Loucy (cell line): ENCODE results near the gene PDZD8.

Experiments used
- H2AFZ ChIP-seq: fragments of 200-600 bp; sonication (generic); 2 replicates; pipeline ENCODE4 v1.6.0; 2016; ENCODE audit warnings: antibody characterized with exemption, mild to moderate bottlenecking, low read length, moderate library complexity
- H3F3A ChIP-seq: fragments of 200-600 bp; 2 replicates; pipeline ENCODE4 v1.6.0; 2016; ENCODE audit warnings: antibody characterized with exemption, low read depth, mild to moderate bottlenecking
- H3K27me3 ChIP-seq: fragments of 200-600 bp; sonication (generic); 2 replicates; pipeline ENCODE4 v1.6.1; 2014; ENCODE audit warnings: low read length, mild to moderate bottlenecking; ENCODE audit not compliant: insufficient read depth, poor library complexity, severe bottlenecking
- H3K36me3 ChIP-seq: fragments of 200-600 bp; sonication (generic); 2 replicates; pipeline ENCODE4 v1.6.1; 2016; ENCODE audit warnings: low read length; ENCODE audit not compliant: insufficient read depth
- H3K4me1 ChIP-seq: fragments of 200-600 bp; sonication (generic); 2 replicates; pipeline ENCODE4 v1.5.1; 2014; ENCODE audit warnings: low read length, mild to moderate bottlenecking; ENCODE audit not compliant: insufficient read depth, poor library complexity, severe bottlenecking
- H3K4me2 ChIP-seq: fragments of 200-600 bp; sonication (generic); 2 replicates; pipeline ENCODE4 v1.6.0; 2014; ENCODE audit warnings: antibody characterized with exemption, low read length, low read depth, mild to moderate bottlenecking; ENCODE audit not compliant: poor library complexity, severe bottlenecking
- H3K4me3 ChIP-seq: fragments of 200-600 bp; sonication (generic); 2 replicates; pipeline ENCODE4 v1.5.1; 2014; ENCODE audit warnings: low read length, mild to moderate bottlenecking, mixed read lengths; ENCODE audit not compliant: poor library complexity, severe bottlenecking
- H3K79me2 ChIP-seq: fragments of 200-600 bp; sonication (generic); 2 replicates; pipeline ENCODE4 v1.6.1; 2014; ENCODE audit warnings: low read length; ENCODE audit not compliant: insufficient read depth
- H3K9ac ChIP-seq: fragments of 200-600 bp; sonication (generic); 2 replicates; pipeline ENCODE4 v1.6.0; 2014; ENCODE audit warnings: mild to moderate bottlenecking, low read depth, low read length, moderate library complexity; ENCODE audit not compliant: poor library complexity, severe bottlenecking
- H3K9me2 ChIP-seq: fragments of 200-600 bp; sonication (generic); replicated peaks from 2 replicates; pipeline ENCODE4 v1.6.1; 2016; ENCODE audit warnings: low read depth, low read length, mixed read lengths
- H3K9me3 ChIP-seq: fragments of 200-600 bp; sonication (generic); 2 replicates; pipeline ENCODE4 v1.6.1; 2014; ENCODE audit warnings: mild to moderate bottlenecking, antibody characterized with exemption, low read length, low read depth; ENCODE audit not compliant: insufficient read depth
- H4K20me1 ChIP-seq: fragments of 200-600 bp; sonication (generic); 2 replicates; pipeline ENCODE4 v1.6.0; 2014; ENCODE audit warnings: antibody characterized with exemption, low read length, mild to moderate bottlenecking; ENCODE audit not compliant: insufficient read depth, poor library complexity, severe bottlenecking
- CTCF ChIP-seq: fragments of 200-600 bp; sonication (generic); conservative IDR thresholded peaks from 2 replicates; pipeline ENCODE4 v1.5.1; 2014; ENCODE audit warnings: mild to moderate bottlenecking, antibody characterized with exemption, low read length
- EZH2phosphoT487 ChIP-seq: fragments of 200-600 bp; IDR thresholded peaks from 2 replicates; pipeline ENCODE4 v1.6.1; 2018; ENCODE audit warnings: antibody characterized with exemption, mild to moderate bottlenecking, moderate library complexity, borderline replicate concordance

The PDZD8 gene

GRCh38 chr10:117390420-117390819, 15.2 kb upstream of the PDZD8 start:
- TF ChIP-seq CTCF: no peak
- no peak for TF ChIP-seq EZH2phosphoT487
- Histone ChIP-seq H3K79me2 (no peaks in the 10 kb centered on the region), H3K27me3 (no peaks in the 10 kb centered on the region), H3F3A (no peaks in the 10 kb centered on the region), H3K4me3 (no peak overlapping the region), H3K36me3 (no peaks in the 10 kb centered on the region), H3K4me2 (no peak overlapping the region), H2AFZ (no peak overlapping the region), H3K9ac (no peak overlapping the region), H3K9me3 (no peaks in the 10 kb centered on the region), H3K4me1 (peaks cover 16% of the 10 kb centered on the region), H3K9me2 (no peaks in the 10 kb centered on the region), H4K20me1 (no peaks in the 10 kb centered on the region)

- H3K27me3 ChIP-seq: no peaks in the 10 kb centered on the region
- no peaks in the 10 kb centered on the region for H3K9me3 ChIP-seq
- H3F3A ChIP-seq: no peaks in the 10 kb centered on the region
- H3K9me2 ChIP-seq: no peaks in the 10 kb centered on the region
- TF ChIP-seq CTCF (no peak), EZH2phosphoT487 (no peak)
- H3K79me2 ChIP-seq: no peaks in the 10 kb centered on the region
- peaks cover 5% of the 10 kb centered on the region for H3K4me1 ChIP-seq
- H3K9ac ChIP-seq: no peak overlapping the region
- H3K4me2 ChIP-seq: no peak overlapping the region
- no peaks in the 10 kb centered on the region for H3K36me3 ChIP-seq
- H4K20me1 ChIP-seq: no peaks in the 10 kb centered on the region
- H2AFZ ChIP-seq: no peak overlapping the region
- H3K4me3 ChIP-seq: no peak overlapping the region
These were observed 11.6 kb upstream of the PDZD8 start for GRCh38 chr10:117386805-117387204.

- peaks cover 14% of the 10 kb centered on the region for H3K4me1 ChIP-seq
- no peaks in the 10 kb centered on the region for H3K9me2 ChIP-seq
- peaks cover 14% of the 10 kb centered on the region for H3K79me2 ChIP-seq
- no peak overlapping the region for H2AFZ ChIP-seq
- H3K9me3 ChIP-seq: no peaks in the 10 kb centered on the region
- no peak overlapping the region for H3K4me3 ChIP-seq
- no peaks in the 10 kb centered on the region for H3K27me3 ChIP-seq
- TF ChIP-seq EZH2phosphoT487: no peak
- TF ChIP-seq CTCF: no peak
- no peak overlapping the region for H3K4me2 ChIP-seq
- H3F3A ChIP-seq: no peaks in the 10 kb centered on the region
- no peaks in the 10 kb centered on the region for H3K36me3 ChIP-seq
- H4K20me1 ChIP-seq: no peaks in the 10 kb centered on the region
- H3K9ac ChIP-seq: no peak overlapping the region
These were observed 7.6 kb upstream of the PDZD8 start for GRCh38 chr10:117382861-117383260.
